ENCODE measurements around the gene ADGRD1. TPM values are rescaled to one million over a fixed set of nuclear protein-coding genes. Genes with fewer than 3 reads are reported as not detected.
A peak's percentile ranks its signal among the peaks of the same experiment; 100 is the strongest.

Gene ADGRD1
- total RNA-seq, 1 donor from 2014 or later: 0.98 TPM

- Mint-ChIP-seq H3K27ac (ENCODE audit: unreplicated experiment) (no peak overlapping the region), H3K4me3 (no peak overlapping the region), H3K4me1 (no peaks in the 10 kb centered on the region), H3K27me3 (ENCODE audit: low read depth) (no peaks in the 10 kb centered on the region), H3K9me3 (peaks cover under 1% of the 10 kb centered on the region), H3K36me3 (ENCODE audit: low read depth) (no peaks in the 10 kb centered on the region)
- DNase-seq (ENCODE audit: low read depth, low spot score): no peak
- TF ChIP-seq CTCF (conservative IDR thresholded peaks at IDR 0.05): no peak
These were observed 122.6 kb downstream of the ADGRD1 start for GRCh38 chr12:131076296-131076695.

- no peak overlapping the region for H3K4me3 Mint-ChIP-seq
- no peak overlapping the region for H3K27ac Mint-ChIP-seq (ENCODE audit: unreplicated experiment)
- no peak for DNase-seq (ENCODE audit: low read depth, low spot score)
- H3K9me3 Mint-ChIP-seq: peaks cover 3% of the 10 kb centered on the region
- H3K4me1 Mint-ChIP-seq: peaks cover 2% of the 10 kb centered on the region
- no peaks in the 10 kb centered on the region for H3K36me3 Mint-ChIP-seq (ENCODE audit: low read depth)
- no peaks in the 10 kb centered on the region for H3K27me3 Mint-ChIP-seq (ENCODE audit: low read depth)
- no peak for TF ChIP-seq CTCF (conservative IDR thresholded peaks at IDR 0.05)
These were observed 123.4 kb downstream of the ADGRD1 start for GRCh38 chr12:131076791-131077747.

- Mint-ChIP-seq H3K27me3 (ENCODE audit: low read depth) (no peaks in the 10 kb centered on the region), H3K4me3 (no peak overlapping the region), H3K9me3 (peaks cover 3% of the 10 kb centered on the region), H3K27ac (ENCODE audit: unreplicated experiment) (peak overlapping the region; percentile 43), H3K4me1 (peaks cover 10% of the 10 kb centered on the region), H3K36me3 (ENCODE audit: low read depth) (no peaks in the 10 kb centered on the region)
- no peak for TF ChIP-seq CTCF (conservative IDR thresholded peaks at IDR 0.05)
- DNase-seq (ENCODE audit: low read depth, low spot score): no peak
These were observed 124.3 kb downstream of the ADGRD1 start for GRCh38 chr12:131077931-131078391.

- no peak for DNase-seq (ENCODE audit: low read depth, low spot score)
- peaks cover 13% of the 10 kb centered on the region for H3K4me1 Mint-ChIP-seq
These were observed 128.8 kb downstream of the ADGRD1 start for GRCh38 chr12:131082290-131083194.

More at GRCh38 chr12:131082290-131083194, 128.8 kb downstream of the ADGRD1 start:
- Mint-ChIP-seq H3K36me3 (ENCODE audit: low read depth) (no peaks in the 10 kb centered on the region), H3K9me3 (peaks cover 3% of the 10 kb centered on the region), H3K27me3 (ENCODE audit: low read depth) (no peaks in the 10 kb centered on the region), H3K27ac (ENCODE audit: unreplicated experiment) (peak overlapping the region; percentile 90), H3K4me3 (peak overlapping the region; percentile 16)
- TF ChIP-seq CTCF (conservative IDR thresholded peaks at IDR 0.05): no peak
